ENCODE measurements around the gene DDB1.

Gene DDB1

GRCh38 chr11:61349916-61350315, 17.0 kb upstream of the DDB1 start:
- whole genome bisulfite sequencing (ENCODE audit: extremely low coverage, insufficient coverage, insufficient read length) = no CpG with 5 or more reads among the region's 10 CpGs
- H3K79me2 ChIP-seq (ENCODE audit: control insufficient read depth, insufficient read depth, low read length, poor library complexity) = no peaks in the 10 kb centered on the region
- H3K4me3 ChIP-seq (ENCODE audit: low read depth, low read length) = no peak overlapping the region
- no peak overlapping the region for H2BK5ac ChIP-seq (ENCODE audit: low read depth, low read length, poor library complexity)
- no peak overlapping the region for H2AK5ac ChIP-seq (ENCODE audit: low read length)
- H2BK12ac ChIP-seq (ENCODE audit: low read length) = no peak overlapping the region
- H3K4ac ChIP-seq (ENCODE audit: low read depth, low read length) = no peak overlapping the region
- peaks cover 3% of the 10 kb centered on the region for H3K9me3 ChIP-seq (ENCODE audit: insufficient read depth, low read depth, low read length)
- no peak overlapping the region for H3K18ac ChIP-seq (ENCODE audit: low read length)
- H3K27me3 ChIP-seq (ENCODE audit: insufficient read depth, low read length) = no peaks in the 10 kb centered on the region
- H4K91ac ChIP-seq (ENCODE audit: low read depth, low read length) = no peak overlapping the region
- no peaks in the 10 kb centered on the region for H3K79me1 ChIP-seq (ENCODE audit: low read length)
- no peak overlapping the region for H2BK120ac ChIP-seq (ENCODE audit: insufficient read depth, low read length, poor library complexity)
- H4K8ac ChIP-seq (ENCODE audit: low read depth, low read length) = no peak overlapping the region
- no peak overlapping the region for H2AFZ ChIP-seq (ENCODE audit: insufficient read depth, low read length, poor library complexity)
- H3K36me3 ChIP-seq (ENCODE audit: control insufficient read depth in 1 of 2, insufficient read depth in 2 of 2, low read length in 2 of 2) = peaks cover 25 to 50% of the 10 kb centered on the region in 2 experiments
- DNase-seq = no peak
- no peak overlapping the region for H3K14ac ChIP-seq (ENCODE audit: low read length)
- no peak overlapping the region for H3K4me2 ChIP-seq (ENCODE audit: low read length)
- H3K23ac ChIP-seq (ENCODE audit: low read length) = no peak overlapping the region
- H3K4me1 ChIP-seq (ENCODE audit: control insufficient read depth in 1 of 2, insufficient read depth in 2 of 2, low read length in 2 of 2) = peaks cover 3 to 13% of the 10 kb centered on the region in 2 experiments
- no peak overlapping the region for H3K9ac ChIP-seq (ENCODE audit: low read length)
- H3K27ac ChIP-seq (ENCODE audit: low read depth, low read length) = no peak overlapping the region
- H4K12ac ChIP-seq (ENCODE audit: low read depth, low read length) = no peak overlapping the region

GRCh38 chr11:61349189-61349751, 16.4 kb upstream of the DDB1 start:
- no CpG with 5 or more reads among the region's 12 CpGs for WGBS (ENCODE audit: extremely low coverage, insufficient coverage, insufficient read length)
- Histone ChIP-seq H3K4ac (ENCODE audit: low read depth, low read length) (no peak overlapping the region), H4K8ac (ENCODE audit: low read depth, low read length) (no peak overlapping the region), H4K12ac (ENCODE audit: low read depth, low read length) (no peak overlapping the region), H2BK12ac (ENCODE audit: low read length) (no peak overlapping the region), H4K91ac (ENCODE audit: low read depth, low read length) (no peak overlapping the region), H3K79me1 (ENCODE audit: low read length) (no peaks in the 10 kb centered on the region), H3K9me3 (ENCODE audit: insufficient read depth, low read depth, low read length) (peaks cover 3% of the 10 kb centered on the region), H3K9ac (ENCODE audit: low read length) (no peak overlapping the region), H3K27me3 (ENCODE audit: insufficient read depth, low read length) (no peaks in the 10 kb centered on the region), H3K14ac (ENCODE audit: low read length) (no peak overlapping the region), H3K23ac (ENCODE audit: low read length) (no peak overlapping the region), H2BK5ac (ENCODE audit: low read depth, low read length, poor library complexity) (no peak overlapping the region), H3K4me1 (ENCODE audit: control insufficient read depth in 1 of 2, insufficient read depth in 2 of 2, low read length in 2 of 2) (peaks cover 3 to 13% of the 10 kb centered on the region in 2 experiments), H3K36me3 (ENCODE audit: control insufficient read depth in 1 of 2, insufficient read depth in 2 of 2, low read length in 2 of 2) (peaks cover 25 to 50% of the 10 kb centered on the region in 2 experiments), H3K4me2 (ENCODE audit: low read length) (no peak overlapping the region), H3K79me2 (ENCODE audit: control insufficient read depth, insufficient read depth, low read length, poor library complexity) (no peaks in the 10 kb centered on the region), H3K4me3 (ENCODE audit: low read depth, low read length) (no peak overlapping the region), H3K27ac (ENCODE audit: low read depth, low read length) (no peak overlapping the region), H2AFZ (ENCODE audit: insufficient read depth, low read length, poor library complexity) (no peak overlapping the region), H2BK120ac (ENCODE audit: insufficient read depth, low read length, poor library complexity) (no peak overlapping the region), H3K18ac (ENCODE audit: low read length) (no peak overlapping the region), H2AK5ac (ENCODE audit: low read length) (no peak overlapping the region)
- DNase-seq = no peak

- Histone ChIP-seq H3K18ac (ENCODE audit: low read length) (no peak overlapping the region), H2AFZ (ENCODE audit: insufficient read depth, low read length, poor library complexity) (no peak overlapping the region), H4K91ac (ENCODE audit: low read depth, low read length) (no peak overlapping the region), H3K4me2 (ENCODE audit: low read length) (no peak overlapping the region), H3K36me3 (ENCODE audit: control insufficient read depth in 1 of 2, insufficient read depth in 2 of 2, low read length in 2 of 2) (peaks cover 23 to 45% of the 10 kb centered on the region in 2 experiments), H3K23ac (ENCODE audit: low read length) (no peak overlapping the region), H3K79me2 (ENCODE audit: control insufficient read depth, insufficient read depth, low read length, poor library complexity) (no peaks in the 10 kb centered on the region), H4K8ac (ENCODE audit: low read depth, low read length) (no peak overlapping the region), H2BK12ac (ENCODE audit: low read length) (no peak overlapping the region), H3K27me3 (ENCODE audit: insufficient read depth, low read length) (no peaks in the 10 kb centered on the region), H3K9me3 (ENCODE audit: insufficient read depth, low read depth, low read length) (peaks cover 3% of the 10 kb centered on the region), H3K4me1 (ENCODE audit: control insufficient read depth in 1 of 2, insufficient read depth in 2 of 2, low read length in 2 of 2) (peaks cover 3 to 13% of the 10 kb centered on the region in 2 experiments), H3K9ac (ENCODE audit: low read length) (no peak overlapping the region), H3K4me3 (ENCODE audit: low read depth, low read length) (no peak overlapping the region), H3K14ac (ENCODE audit: low read length) (no peak overlapping the region), H2BK5ac (ENCODE audit: low read depth, low read length, poor library complexity) (no peak overlapping the region), H2AK5ac (ENCODE audit: low read length) (no peak overlapping the region), H2BK120ac (ENCODE audit: insufficient read depth, low read length, poor library complexity) (no peak overlapping the region), H4K12ac (ENCODE audit: low read depth, low read length) (no peak overlapping the region), H3K27ac (ENCODE audit: low read depth, low read length) (no peak overlapping the region), H3K4ac (ENCODE audit: low read depth, low read length) (no peak overlapping the region), H3K79me1 (ENCODE audit: low read length) (no peaks in the 10 kb centered on the region)
- peak; percentile 90 to 96 for DNase-seq
- no CpG with 5 or more reads among the region's 11 CpGs for WGBS (ENCODE audit: extremely low coverage, insufficient coverage, insufficient read length)
Measured at GRCh38 chr11:61347916-61348461, 15.1 kb upstream of the DDB1 start.

- Histone ChIP-seq H4K8ac (ENCODE audit: low read depth, low read length) (no peak overlapping the region), H4K12ac (ENCODE audit: low read depth, low read length) (no peak overlapping the region), H3K4me3 (ENCODE audit: low read depth, low read length) (no peak overlapping the region), H3K18ac (ENCODE audit: low read length) (no peak overlapping the region), H2AK5ac (ENCODE audit: low read length) (no peak overlapping the region), H4K91ac (ENCODE audit: low read depth, low read length) (no peak overlapping the region), H3K4ac (ENCODE audit: low read depth, low read length) (no peak overlapping the region), H3K79me2 (ENCODE audit: control insufficient read depth, insufficient read depth, low read length, poor library complexity) (no peaks in the 10 kb centered on the region), H2BK5ac (ENCODE audit: low read depth, low read length, poor library complexity) (no peak overlapping the region), H3K9me3 (ENCODE audit: insufficient read depth, low read depth, low read length) (peaks cover 3% of the 10 kb centered on the region), H3K9ac (ENCODE audit: low read length) (no peak overlapping the region), H2BK12ac (ENCODE audit: low read length) (no peak overlapping the region), H3K4me1 (ENCODE audit: control insufficient read depth in 1 of 2, insufficient read depth in 2 of 2, low read length in 2 of 2) (peaks cover 3 to 13% of the 10 kb centered on the region in 2 experiments), H3K14ac (ENCODE audit: low read length) (no peak overlapping the region), H3K27me3 (ENCODE audit: insufficient read depth, low read length) (no peaks in the 10 kb centered on the region), H3K4me2 (ENCODE audit: low read length) (no peak overlapping the region), H3K79me1 (ENCODE audit: low read length) (no peaks in the 10 kb centered on the region), H3K27ac (ENCODE audit: low read depth, low read length) (no peak overlapping the region), H3K36me3 (ENCODE audit: control insufficient read depth in 1 of 2, insufficient read depth in 2 of 2, low read length in 2 of 2) (peaks cover 21 to 40% of the 10 kb centered on the region in 2 experiments), H2BK120ac (ENCODE audit: insufficient read depth, low read length, poor library complexity) (no peak overlapping the region), H2AFZ (ENCODE audit: insufficient read depth, low read length, poor library complexity) (no peak overlapping the region), H3K23ac (ENCODE audit: low read length) (no peak overlapping the region)
- DNase-seq = peak; percentile 59 to 72
- WGBS (ENCODE audit: extremely low coverage, insufficient coverage, insufficient read length) = no CpG with 5 or more reads among the region's 14 CpGs
Measured at GRCh38 chr11:61345954-61346843, 13.3 kb upstream of the DDB1 start.

Data from trophoblast cell (in vitro differentiated cells and primary cell).